H9 (cell line): ENCODE measurements around the gene CCDC91. TPM values are rescaled to one million over a fixed set of nuclear protein-coding genes. Genes with fewer than 3 reads are reported as not detected.
A peak's percentile ranks its signal among the peaks of the same experiment; 100 is the strongest.

Experiments
- DNase-seq: peaks from one replicate; pipeline ENCODE4 v3.0.0-alpha.2; 2017
- H2AFZ ChIP-seq: one replicate; pipeline ENCODE4 v1.6.1; 2013; ENCODE audit warnings: mild to moderate bottlenecking, low read length, control low read depth, moderate library complexity
- H2AK5ac ChIP-seq: 2 replicates; pipeline ENCODE4 v1.6.1; 2013; ENCODE audit warnings: low read length, control low read depth, mixed read lengths; ENCODE audit not compliant: insufficient read length
- H2BK120ac ChIP-seq: one replicate; pipeline ENCODE4 v1.6.1; 2013; ENCODE audit warnings: low read depth, mild to moderate bottlenecking, low read length, control low read depth, inconsistent platforms; ENCODE audit not compliant: poor library complexity, severe bottlenecking
- H2BK12ac ChIP-seq: 2 replicates; pipeline ENCODE4 v1.6.1; 2013; ENCODE audit warnings: low read length, control low read depth, mixed read lengths, low read depth; ENCODE audit not compliant: insufficient read length
- H2BK15ac ChIP-seq: 2 replicates; pipeline ENCODE4 v1.6.1; 2013; ENCODE audit warnings: low read depth, low read length, control low read depth
- H2BK20ac ChIP-seq: one replicate; pipeline ENCODE4 v1.6.1; 2013; ENCODE audit warnings: low read depth, mild to moderate bottlenecking, low read length, control low read depth, inconsistent platforms; ENCODE audit not compliant: poor library complexity, severe bottlenecking
- H2BK5ac ChIP-seq: 2 replicates; pipeline ENCODE4 v1.6.1; 2013; ENCODE audit warnings: low read length, control low read depth, mixed read lengths; ENCODE audit not compliant: insufficient read length
- H3K14ac ChIP-seq: 2 replicates; pipeline ENCODE4 v1.6.1; 2013; ENCODE audit warnings: low read length, control low read depth; ENCODE audit not compliant: insufficient read depth
- H3K18ac ChIP-seq: 2 replicates; pipeline ENCODE4 v1.6.1; 2013; ENCODE audit warnings: low read depth, mild to moderate bottlenecking, mixed read lengths, low read length, control low read depth; ENCODE audit not compliant: insufficient read length
- H3K23ac ChIP-seq: 2 replicates; pipeline ENCODE4 v1.6.1; 2013; ENCODE audit warnings: low read length, control low read depth, mixed read lengths, low read depth; ENCODE audit not compliant: insufficient read length
- H3K23me2 ChIP-seq: 2 replicates; pipeline ENCODE4 v1.6.1; 2013; ENCODE audit warnings: low read depth, mild to moderate bottlenecking, mixed read lengths, low read length, control low read depth; ENCODE audit not compliant: insufficient read length, poor library complexity, severe bottlenecking
- H3K27ac ChIP-seq: 2 replicates; pipeline ENCODE4 v1.5.1; 2013; ENCODE audit warnings: low read length, control low read depth, mixed read lengths, low read depth; ENCODE audit not compliant: insufficient read length
- H3K27me3 ChIP-seq: 2 replicates; pipeline ENCODE4 v1.6.1; 2013; ENCODE audit warnings: low read length, control low read depth, inconsistent platforms; ENCODE audit not compliant: insufficient read depth
- H3K4ac ChIP-seq: 2 replicates; pipeline ENCODE4 v1.6.1; 2013; ENCODE audit warnings: low read depth, mild to moderate bottlenecking, control low read depth, inconsistent platforms, low read length, moderate library complexity
- H3K4me1 ChIP-seq: 2 replicates; pipeline ENCODE4 v1.6.1; 2013; ENCODE audit warnings: low read length, control low read depth, inconsistent platforms; ENCODE audit not compliant: insufficient read depth
- H3K4me2 ChIP-seq: 2 replicates; pipeline ENCODE4 v1.6.1; 2013; ENCODE audit warnings: low read length, control low read depth, mixed read lengths; ENCODE audit not compliant: insufficient read length, insufficient read depth
- H3K56ac ChIP-seq: 2 replicates; pipeline ENCODE4 v1.6.1; 2013; ENCODE audit warnings: low read depth, mild to moderate bottlenecking, mixed read lengths, low read length, control low read depth; ENCODE audit not compliant: insufficient read length
- H3K79me1 ChIP-seq: 2 replicates; pipeline ENCODE4 v1.6.1; 2013; ENCODE audit warnings: low read depth, mild to moderate bottlenecking, moderate library complexity, low read length, control low read depth, inconsistent platforms; ENCODE audit not compliant: insufficient read depth, poor library complexity, severe bottlenecking
- H3K79me2 ChIP-seq: 2 replicates; pipeline ENCODE4 v1.6.1; 2013; ENCODE audit warnings: low read length, control low read depth, inconsistent platforms; ENCODE audit not compliant: insufficient read depth
- H3K9ac ChIP-seq: 2 replicates; pipeline ENCODE4 v1.6.1; 2013; ENCODE audit warnings: low read length, control low read depth, mixed read lengths; ENCODE audit not compliant: insufficient read length; ENCODE audit errors: extremely low read depth
- H3K9me3 ChIP-seq: one replicate; pipeline ENCODE4 v1.6.1; 2013; ENCODE audit warnings: low read depth, low read length, inconsistent platforms; ENCODE audit not compliant: control insufficient read depth
- H3T11ph ChIP-seq: one replicate; pipeline ENCODE4 v1.6.1; 2013; ENCODE audit warnings: mild to moderate bottlenecking, low read length, control low read depth, inconsistent platforms
- H4K20me1 ChIP-seq: one replicate; pipeline ENCODE4 v1.6.1; 2013; ENCODE audit not compliant: control insufficient read depth, insufficient read length, insufficient read depth
- H4K5ac ChIP-seq: 2 replicates; pipeline ENCODE4 v1.6.1; 2013; ENCODE audit warnings: low read depth, mild to moderate bottlenecking, mixed read lengths, low read length, control low read depth; ENCODE audit not compliant: insufficient read length
- H4K8ac ChIP-seq: replicated peaks from 2 replicates; pipeline ENCODE4 v1.6.1; 2013; ENCODE audit warnings: low read length, control low read depth, mixed read lengths, low read depth; ENCODE audit not compliant: insufficient read length
- H4K91ac ChIP-seq: 2 replicates; pipeline ENCODE4 v1.6.1; 2013; ENCODE audit warnings: low read depth, mild to moderate bottlenecking, moderate library complexity, mixed read lengths, low read length, control low read depth; ENCODE audit not compliant: insufficient read length
- H3K27ac Mint-ChIP-seq, 3 experiments: 2 replicates in 2 of 3; 3 replicates in 1 of 3; pipeline ENCODE4 v1.8.0; 2020 to 2021; ENCODE audit warnings: mixed read lengths in 3 of 3, mild to moderate bottlenecking in 1 of 3, moderate library complexity in 1 of 3
- H3K27me3 Mint-ChIP-seq: 2 replicates; pipeline ENCODE4 v1.8.0; 2021; ENCODE audit warnings: low read depth, mild to moderate bottlenecking, moderate library complexity, mixed read lengths
- H3K36me3 Mint-ChIP-seq, 3 experiments: 2 replicates in 2 of 3; 3 replicates in 1 of 3; pipeline ENCODE4 v1.8.0; 2020 to 2021; ENCODE audit warnings: low read depth in 3 of 3, mixed read lengths in 3 of 3; ENCODE audit not compliant: insufficient read depth in 1 of 3
- H3K4me1 Mint-ChIP-seq, 2 experiments: 2 replicates each; pipeline ENCODE4 v1.8.0; 2020; ENCODE audit warnings: mixed read lengths in 2 of 2
- H3K4me3 Mint-ChIP-seq, 2 experiments: 2 replicates in 1 of 2; 3 replicates in 1 of 2; pipeline ENCODE4 v1.8.0; 2020 to 2021; ENCODE audit warnings: mild to moderate bottlenecking in 2 of 2, mixed read lengths in 2 of 2, moderate library complexity in 1 of 2
- H3K9me3 Mint-ChIP-seq, 2 experiments: 2 replicates in 1 of 2; 3 replicates in 1 of 2; pipeline ENCODE4 v1.8.0; 2020; ENCODE audit warnings: mild to moderate bottlenecking in 2 of 2, mixed read lengths in 2 of 2, moderate library complexity in 1 of 2
- CTCF ChIP-seq: fragments of 200-600 bp; sonication (generic); conservative IDR thresholded peaks from 3 replicates; pipeline ENCODE4 v1.8.0; 2021; ENCODE audit warnings: antibody characterized with exemption, mild to moderate bottlenecking
- total RNA-seq: library from RNA; stranded (reverse); gene quantifications from 2 replicates; pipeline ENCODE4 v1.2.1, GENCODE V29; 2021

Gene CCDC91
- total RNA-seq, 1 experiment from 2014 or later = 22.7 TPM

- peaks cover 0 to 8% (median 0%) of the 10 kb centered on the region in 3 experiments; a peak in 2 of 7 replicates for H3K36me3 Mint-ChIP-seq
- Histone ChIP-seq H3K79me1 (no peaks in the 10 kb centered on the region), H2BK15ac (no peak overlapping the region), H3K14ac (no peak overlapping the region), H2AK5ac (no peak overlapping the region), H3K4me2 (no peak overlapping the region), H2BK5ac (no peak overlapping the region), H3K9ac (no peak overlapping the region), H3T11ph (no peak overlapping the region), H4K91ac (no peak overlapping the region), H3K23me2 (no peaks in the 10 kb centered on the region), H3K18ac (no peak overlapping the region), H3K27ac (no peak overlapping the region), H3K56ac (no peak overlapping the region), H3K79me2 (no peaks in the 10 kb centered on the region), H4K5ac (no peak overlapping the region), H3K4me1 (no peaks in the 10 kb centered on the region), H3K4ac (no peak overlapping the region), H3K9me3 (no peaks in the 10 kb centered on the region), H3K27me3 (no peaks in the 10 kb centered on the region), H2AFZ (no peak overlapping the region), H4K20me1 (no peaks in the 10 kb centered on the region), H2BK12ac (no peak overlapping the region), H3K23ac (no peak overlapping the region), H2BK20ac (no peak overlapping the region), H4K8ac (no peak overlapping the region), H2BK120ac (no peak overlapping the region)
- H3K9me3 Mint-ChIP-seq = peaks cover 0 to 4% of the 10 kb centered on the region in 2 experiments; a peak in 2 of 5 replicates
- peaks cover 4 to 9% of the 10 kb centered on the region in 2 experiments; a peak in 1 of 4 replicates for H3K4me1 Mint-ChIP-seq
- TF ChIP-seq CTCF = peak; percentile 60
- DNase-seq = peak; percentile 40
- H3K4me3 Mint-ChIP-seq = no peak overlapping the region
- H3K27ac Mint-ChIP-seq = no peak overlapping the region; a peak in 1 of 7 replicates
- H3K27me3 Mint-ChIP-seq = no peaks in the 10 kb centered on the region
Observed at GRCh38 chr12:28237423-28237822, 47.2 kb downstream of the CCDC91 start.
